ENCODE data around the gene EPB41. TPM values are rescaled to one million over a fixed set of nuclear protein-coding genes. Genes with fewer than 3 reads are reported as not detected.

Gene EPB41
- total and polyA plus RNA-seq, 2 experiments from 2014 or later = 0.89 to 1.5 TPM

- no peak for DNase-seq
- Histone ChIP-seq H3K27me3 (replicated peaks; ENCODE audit: insufficient read depth) (no peaks in the 10 kb centered on the region), H3K9ac (no peak overlapping the region), H2AFZ (no peak overlapping the region), H3F3A (ENCODE audit: insufficient read depth) (no peaks in the 10 kb centered on the region), H3K4me1 (ENCODE audit: insufficient read depth) (no peaks in the 10 kb centered on the region), H3K27ac (no peak overlapping the region), H3K36me3 (ENCODE audit: low read depth) (no peaks in the 10 kb centered on the region), H3K4me3 (no peak overlapping the region), H3K9me2 (ENCODE audit: insufficient read depth) (no peaks in the 10 kb centered on the region), H3K79me2 (ENCODE audit: insufficient read depth) (no peaks in the 10 kb centered on the region), H3K9me3 (ENCODE audit: low read depth) (no peaks in the 10 kb centered on the region), H4K20me1 (ENCODE audit: insufficient read depth) (no peaks in the 10 kb centered on the region), H3K4me2 (ENCODE audit: unreplicated experiment) (no peak overlapping the region)
- in situ Hi-C loops (cut with MboI) = no loop called here
- TF ChIP-seq EZH2 (IDR thresholded peaks at IDR 0.05; ENCODE audit: insufficient read depth, poor library complexity, severe bottlenecking) (no peak), EZH2phosphoT487 (IDR thresholded peaks at IDR 0.05; ENCODE audit: insufficient read depth, low read depth) (no peak)
- WGBS, 2 experiments (ENCODE audit: low coverage in 1 of 2, low lambda C conversion rate in 2 of 2, missing lambda C conversion rate in 2 of 2) = 14% methylated on average over 2 of the region's 2 CpGs
Observed at GRCh38 chr1:29052100-29052499, 137.7 kb downstream of the EPB41 start.

GRCh38 chr1:29052941-29053340 is 138.6 kb downstream of the EPB41 start:
- Histone ChIP-seq H3K9me3 (ENCODE audit: low read depth) (no peaks in the 10 kb centered on the region), H3K27me3 (replicated peaks; ENCODE audit: insufficient read depth) (no peaks in the 10 kb centered on the region), H3F3A (ENCODE audit: insufficient read depth) (no peaks in the 10 kb centered on the region), H3K36me3 (ENCODE audit: low read depth) (no peaks in the 10 kb centered on the region), H3K79me2 (ENCODE audit: insufficient read depth) (no peaks in the 10 kb centered on the region), H2AFZ (no peak overlapping the region), H3K27ac (no peak overlapping the region), H3K4me1 (ENCODE audit: insufficient read depth) (no peaks in the 10 kb centered on the region), H3K4me2 (ENCODE audit: unreplicated experiment) (no peak overlapping the region), H3K9me2 (ENCODE audit: insufficient read depth) (no peaks in the 10 kb centered on the region), H3K9ac (no peak overlapping the region), H4K20me1 (ENCODE audit: insufficient read depth) (no peaks in the 10 kb centered on the region), H3K4me3 (no peak overlapping the region)
- TF ChIP-seq EZH2phosphoT487 (IDR thresholded peaks at IDR 0.05; ENCODE audit: insufficient read depth, low read depth) (no peak), EZH2 (IDR thresholded peaks at IDR 0.05; ENCODE audit: insufficient read depth, poor library complexity, severe bottlenecking) (no peak)
- in situ Hi-C loops (cut with MboI) = no loop called here
- no peak for DNase-seq
- 92 to 93% methylated on average over 7 of the region's 7 CpGs for WGBS, 2 experiments (ENCODE audit: low coverage in 1 of 2, low lambda C conversion rate in 2 of 2, missing lambda C conversion rate in 2 of 2)

GRCh38 chr1:29055160-29055559 is 140.8 kb downstream of the EPB41 start:
- H3K79me2 ChIP-seq (ENCODE audit: insufficient read depth) = no peaks in the 10 kb centered on the region
- H3K9me2 ChIP-seq (ENCODE audit: insufficient read depth) = no peaks in the 10 kb centered on the region
- H2AFZ ChIP-seq = no peak overlapping the region
- no peak overlapping the region for H3K4me2 ChIP-seq (ENCODE audit: unreplicated experiment)
- no peaks in the 10 kb centered on the region for H3K9me3 ChIP-seq (ENCODE audit: low read depth)
- no peak overlapping the region for H3K4me3 ChIP-seq
- DNase-seq = peak; percentile 7
- in situ Hi-C loops (cut with MboI) = no loop called here
- no peak overlapping the region for H3K9ac ChIP-seq
- no peaks in the 10 kb centered on the region for H3K4me1 ChIP-seq (ENCODE audit: insufficient read depth)
- 83 to 89% methylated on average over 1 of the region's 1 CpG for WGBS, 2 experiments (ENCODE audit: low coverage in 1 of 2, low lambda C conversion rate in 2 of 2, missing lambda C conversion rate in 2 of 2)
- no peaks in the 10 kb centered on the region for H3F3A ChIP-seq (ENCODE audit: insufficient read depth)
- no peaks in the 10 kb centered on the region for H3K27me3 ChIP-seq (replicated peaks; ENCODE audit: insufficient read depth)
- TF ChIP-seq EZH2 (IDR thresholded peaks at IDR 0.05; ENCODE audit: insufficient read depth, poor library complexity, severe bottlenecking) (no peak), EZH2phosphoT487 (IDR thresholded peaks at IDR 0.05; ENCODE audit: insufficient read depth, low read depth) (no peak)
- H3K27ac ChIP-seq = no peak overlapping the region
- no peaks in the 10 kb centered on the region for H4K20me1 ChIP-seq (ENCODE audit: insufficient read depth)
- no peaks in the 10 kb centered on the region for H3K36me3 ChIP-seq (ENCODE audit: low read depth)

- DNase-seq = no peak
- no peak overlapping the region for H2AFZ ChIP-seq
- H3F3A ChIP-seq (ENCODE audit: insufficient read depth) = no peaks in the 10 kb centered on the region
- no peak overlapping the region for H3K9ac ChIP-seq
- H3K4me2 ChIP-seq (ENCODE audit: unreplicated experiment) = no peak overlapping the region
- no peaks in the 10 kb centered on the region for H3K79me2 ChIP-seq (ENCODE audit: insufficient read depth)
- H3K4me3 ChIP-seq = no peak overlapping the region
- TF ChIP-seq EZH2 (IDR thresholded peaks at IDR 0.05; ENCODE audit: insufficient read depth, poor library complexity, severe bottlenecking) (no peak), EZH2phosphoT487 (IDR thresholded peaks at IDR 0.05; ENCODE audit: insufficient read depth, low read depth) (no peak)
- H4K20me1 ChIP-seq (ENCODE audit: insufficient read depth) = no peaks in the 10 kb centered on the region
- no peaks in the 10 kb centered on the region for H3K4me1 ChIP-seq (ENCODE audit: insufficient read depth)
- no peaks in the 10 kb centered on the region for H3K9me2 ChIP-seq (ENCODE audit: insufficient read depth)
- H3K27me3 ChIP-seq (replicated peaks; ENCODE audit: insufficient read depth) = no peaks in the 10 kb centered on the region
- H3K9me3 ChIP-seq (ENCODE audit: low read depth) = no peaks in the 10 kb centered on the region
- 87 to 98% methylated on average over 4 of the region's 4 CpGs for WGBS, 2 experiments (ENCODE audit: low coverage in 1 of 2, low lambda C conversion rate in 2 of 2, missing lambda C conversion rate in 2 of 2)
- in situ Hi-C loops (cut with MboI) = no loop called here
- no peaks in the 10 kb centered on the region for H3K36me3 ChIP-seq (ENCODE audit: low read depth)
- H3K27ac ChIP-seq = no peak overlapping the region
Observed at GRCh38 chr1:29056256-29056655, 141.9 kb downstream of the EPB41 start.

- TF ChIP-seq EZH2 (IDR thresholded peaks at IDR 0.05; ENCODE audit: insufficient read depth, poor library complexity, severe bottlenecking) (no peak), EZH2phosphoT487 (IDR thresholded peaks at IDR 0.05; ENCODE audit: insufficient read depth, low read depth) (no peak)
- no peaks in the 10 kb centered on the region for H3K27me3 ChIP-seq (replicated peaks; ENCODE audit: insufficient read depth)
Observed at GRCh38 chr1:29057700-29058099, 143.3 kb downstream of the EPB41 start.

More at GRCh38 chr1:29057700-29058099, 143.3 kb downstream of the EPB41 start:
- no peaks in the 10 kb centered on the region for H3F3A ChIP-seq (ENCODE audit: insufficient read depth)
- no peaks in the 10 kb centered on the region for H3K4me1 ChIP-seq (ENCODE audit: insufficient read depth)
- no peak overlapping the region for H3K27ac ChIP-seq
- no peak overlapping the region for H3K9ac ChIP-seq
- no peak overlapping the region for H2AFZ ChIP-seq
- no peak overlapping the region for H3K4me3 ChIP-seq
- H3K9me2 ChIP-seq (ENCODE audit: insufficient read depth) = no peaks in the 10 kb centered on the region
- no peak for DNase-seq
- no peak overlapping the region for H3K4me2 ChIP-seq (ENCODE audit: unreplicated experiment)
- no peaks in the 10 kb centered on the region for H3K79me2 ChIP-seq (ENCODE audit: insufficient read depth)
- in situ Hi-C loops (cut with MboI) = no loop called here
- no peaks in the 10 kb centered on the region for H3K9me3 ChIP-seq (ENCODE audit: low read depth)
- H3K36me3 ChIP-seq (ENCODE audit: low read depth) = no peaks in the 10 kb centered on the region
- no peaks in the 10 kb centered on the region for H4K20me1 ChIP-seq (ENCODE audit: insufficient read depth)

Data from GM23248 (cell line).